Progenitor cell of endocrine pancreas (in vitro differentiated cells): Measurements from ENCODE around the gene SIAH1. TPM values are rescaled to one million over a fixed set of nuclear protein-coding genes. Genes with fewer than 3 reads are reported as not detected.
A peak's percentile ranks its signal among the peaks of the same experiment; 100 is the strongest.

ENCODE experiments used
- DNase-seq: peaks from one replicate; pipeline ENCODE4 v3.0.0; 2021; ENCODE audit warnings: low spot score; ENCODE audit not compliant: unreplicated experiment
- H3K27ac Mint-ChIP-seq: 2 replicates; pipeline ENCODE4 v1.8.0; 2021; ENCODE audit warnings: mild to moderate bottlenecking, moderate library complexity, mixed read lengths
- H3K27me3 Mint-ChIP-seq: 2 replicates; pipeline ENCODE4 v1.8.0; 2021; ENCODE audit warnings: mixed read lengths
- H3K36me3 Mint-ChIP-seq: 2 replicates; pipeline ENCODE4 v1.8.0; 2022; ENCODE audit warnings: mixed read lengths; ENCODE audit not compliant: insufficient read depth
- H3K4me1 Mint-ChIP-seq: 2 replicates; pipeline ENCODE4 v1.8.0; 2021; ENCODE audit warnings: low read depth, mixed read lengths
- H3K4me3 Mint-ChIP-seq: 2 replicates; pipeline ENCODE4 v1.8.0; 2021; ENCODE audit warnings: low read depth, mild to moderate bottlenecking, moderate library complexity, mixed read lengths
- H3K9me3 Mint-ChIP-seq: 2 replicates; pipeline ENCODE4 v1.8.0; 2021; ENCODE audit warnings: low read depth, mixed read lengths
- CTCF ChIP-seq: fragments of 200-600 bp; sonication (generic); IDR thresholded peaks from one replicate; pipeline ENCODE4 v1.5.0; 2021; ENCODE audit warnings: antibody characterized with exemption, mild to moderate bottlenecking; ENCODE audit not compliant: unreplicated experiment
- total RNA-seq: library from RNA; stranded (reverse); gene quantifications from 2 replicates; pipeline ENCODE4 v1.2.1, GENCODE V29; 2021

Gene SIAH1
- total RNA-seq, 1 donor from 2014 or later: 40.5 TPM

DNA sequence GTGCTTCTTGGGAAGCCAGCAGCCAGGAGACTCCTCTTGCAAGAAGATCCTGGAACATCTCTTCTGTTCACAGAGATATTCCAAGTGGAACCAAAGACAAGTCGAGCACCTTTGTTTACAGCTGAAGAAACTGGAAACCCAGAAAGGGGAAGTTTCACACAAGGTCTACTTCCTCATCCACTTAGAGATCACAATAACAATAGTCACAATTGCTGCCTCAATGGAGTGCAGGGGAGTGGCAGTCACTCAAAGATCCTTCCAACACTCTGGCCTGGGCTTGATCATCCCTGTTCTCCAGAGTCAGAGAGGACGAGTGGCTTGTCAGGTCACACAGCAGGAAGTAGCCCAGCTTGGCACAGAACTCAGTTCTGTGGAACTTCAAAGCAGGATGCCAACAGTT is 46.9 kb upstream of the SIAH1 start:
- Mint-ChIP-seq H3K36me3 (no peaks in the 10 kb centered on the region), H3K27me3 (peaks cover 7% of the 10 kb centered on the region), H3K9me3 (no peaks in the 10 kb centered on the region), H3K27ac (no peak overlapping the region), H3K4me3 (no peak overlapping the region), H3K4me1 (peaks cover 2% of the 10 kb centered on the region)
- no peak for DNase-seq
- TF ChIP-seq CTCF: no peak

- no peaks in the 10 kb centered on the region for H3K9me3 Mint-ChIP-seq
- H3K4me3 Mint-ChIP-seq: no peak overlapping the region
- peaks cover 4% of the 10 kb centered on the region for H3K27me3 Mint-ChIP-seq
Observed at GRCh38 chr16:48430890-48431289, 45.7 kb upstream of the SIAH1 start.

DNA sequence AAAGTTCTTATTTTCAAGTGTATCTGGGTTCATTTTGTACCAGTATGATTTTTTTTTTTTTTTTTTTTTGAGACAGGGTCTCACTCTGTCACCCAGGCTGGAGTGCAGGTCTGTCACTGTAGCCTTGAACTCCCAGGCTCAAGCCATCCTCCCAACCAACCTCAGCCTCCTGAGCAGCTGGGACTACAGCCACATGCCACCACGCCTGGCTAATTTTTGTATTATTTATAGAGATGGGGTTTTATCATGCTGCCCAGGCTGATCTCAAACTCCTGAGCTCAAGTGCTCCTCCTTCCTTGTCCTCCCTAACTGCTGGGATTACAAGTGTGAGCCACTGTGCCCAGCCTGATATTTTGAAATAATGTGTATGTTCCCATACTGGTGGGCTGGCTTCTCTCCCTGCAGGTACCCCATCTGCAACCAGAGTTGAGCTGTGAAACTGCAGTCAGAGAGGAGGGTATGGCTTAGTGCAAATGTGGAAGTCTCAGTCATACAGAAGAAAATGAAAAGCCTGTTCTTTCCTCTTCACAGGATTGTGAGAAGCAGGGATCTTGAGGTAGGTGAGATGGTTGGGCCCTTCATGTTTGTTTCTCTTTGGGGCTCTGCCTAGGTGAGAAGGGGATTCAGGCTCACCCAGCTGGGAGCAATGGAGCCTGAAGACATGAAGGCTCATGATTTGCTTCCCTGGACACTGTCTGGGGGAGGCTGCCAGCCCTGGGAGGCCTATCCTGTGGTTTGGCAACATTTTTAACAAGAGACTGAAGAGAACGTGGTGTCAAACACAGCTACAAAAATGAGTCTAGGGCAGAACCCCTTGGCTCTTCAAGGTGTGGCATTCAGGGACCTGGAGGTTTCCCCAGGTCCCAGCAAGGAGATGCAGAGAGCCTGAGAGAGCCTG is 41.3 kb upstream of the SIAH1 start:
- Mint-ChIP-seq H3K27ac (no peak overlapping the region), H3K36me3 (no peaks in the 10 kb centered on the region), H3K4me3 (no peak overlapping the region), H3K27me3 (no peaks in the 10 kb centered on the region), H3K9me3 (no peaks in the 10 kb centered on the region), H3K4me1 (peaks cover 2% of the 10 kb centered on the region)
- DNase-seq: no peak
- TF ChIP-seq CTCF: no peak

More at GRCh38 chr16:48430890-48431289, 45.7 kb upstream of the SIAH1 start:
- H3K4me1 Mint-ChIP-seq: peaks cover 2% of the 10 kb centered on the region
- no peak for TF ChIP-seq CTCF
- no peaks in the 10 kb centered on the region for H3K36me3 Mint-ChIP-seq
- H3K27ac Mint-ChIP-seq: no peak overlapping the region
- no peak for DNase-seq

DNA sequence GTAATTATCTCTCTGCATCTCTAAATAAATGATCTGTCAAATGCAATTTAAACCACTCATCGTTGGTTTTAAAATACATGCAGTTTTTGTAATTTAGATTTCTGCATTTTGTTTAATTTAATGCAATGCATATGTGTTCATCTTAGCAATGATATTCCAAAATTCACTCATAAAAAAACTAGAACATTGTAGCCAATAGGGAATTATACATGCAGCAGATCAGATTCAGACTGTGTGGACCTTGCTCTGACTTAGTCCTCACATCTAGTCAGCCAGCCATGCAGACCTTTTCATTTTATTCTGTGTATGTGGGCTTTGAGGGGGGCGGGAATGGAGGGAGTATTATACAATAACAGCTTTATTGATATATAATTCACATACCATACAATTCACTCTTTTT is 37.3 kb upstream of the SIAH1 start:
- Mint-ChIP-seq H3K4me1 (peaks cover 2% of the 10 kb centered on the region), H3K9me3 (no peaks in the 10 kb centered on the region)

DNA sequence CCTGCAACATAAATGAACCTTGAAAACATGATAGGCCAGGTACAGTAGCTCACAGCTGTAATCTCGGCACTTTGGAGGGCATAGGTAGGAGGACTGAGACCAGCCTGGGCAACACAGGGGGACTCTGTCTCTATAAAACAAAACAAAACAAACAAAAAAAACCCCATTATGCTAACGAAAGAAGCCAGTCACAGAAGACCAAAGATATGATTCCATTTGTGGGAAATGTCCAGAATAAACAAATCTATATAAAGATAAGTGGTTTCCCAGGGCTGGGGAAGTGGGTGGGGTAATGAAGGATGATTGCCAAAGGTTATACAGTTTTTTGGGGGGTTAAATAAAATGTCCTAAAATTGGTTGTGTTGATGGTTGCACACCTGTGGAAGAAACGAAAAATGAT is 36.5 kb upstream of the SIAH1 start:
- H3K4me3 Mint-ChIP-seq: no peak overlapping the region
- H3K27me3 Mint-ChIP-seq: no peaks in the 10 kb centered on the region
- H3K27ac Mint-ChIP-seq: peak overlapping the region; percentile 29
- no peak for DNase-seq
- H3K4me1 Mint-ChIP-seq: peaks cover 2% of the 10 kb centered on the region
- H3K9me3 Mint-ChIP-seq: no peaks in the 10 kb centered on the region
- TF ChIP-seq CTCF: no peak
- no peaks in the 10 kb centered on the region for H3K36me3 Mint-ChIP-seq

More for the DNA sequence above, 37.3 kb upstream of the SIAH1 start:
- no peak overlapping the region for H3K4me3 Mint-ChIP-seq
- no peak overlapping the region for H3K27ac Mint-ChIP-seq
- no peak for DNase-seq
- TF ChIP-seq CTCF: no peak
- no peaks in the 10 kb centered on the region for H3K27me3 Mint-ChIP-seq
- no peaks in the 10 kb centered on the region for H3K36me3 Mint-ChIP-seq
